Measurements from ENCODE around the gene ZNF212. TPM values are rescaled to one million over a fixed set of nuclear protein-coding genes. Genes with fewer than 3 reads are reported as not detected.

The ZNF212 gene
- total RNA-seq, 4 donors from 2014 or later = 6.7 to 12.5 (median 9.7) TPM

DNA sequence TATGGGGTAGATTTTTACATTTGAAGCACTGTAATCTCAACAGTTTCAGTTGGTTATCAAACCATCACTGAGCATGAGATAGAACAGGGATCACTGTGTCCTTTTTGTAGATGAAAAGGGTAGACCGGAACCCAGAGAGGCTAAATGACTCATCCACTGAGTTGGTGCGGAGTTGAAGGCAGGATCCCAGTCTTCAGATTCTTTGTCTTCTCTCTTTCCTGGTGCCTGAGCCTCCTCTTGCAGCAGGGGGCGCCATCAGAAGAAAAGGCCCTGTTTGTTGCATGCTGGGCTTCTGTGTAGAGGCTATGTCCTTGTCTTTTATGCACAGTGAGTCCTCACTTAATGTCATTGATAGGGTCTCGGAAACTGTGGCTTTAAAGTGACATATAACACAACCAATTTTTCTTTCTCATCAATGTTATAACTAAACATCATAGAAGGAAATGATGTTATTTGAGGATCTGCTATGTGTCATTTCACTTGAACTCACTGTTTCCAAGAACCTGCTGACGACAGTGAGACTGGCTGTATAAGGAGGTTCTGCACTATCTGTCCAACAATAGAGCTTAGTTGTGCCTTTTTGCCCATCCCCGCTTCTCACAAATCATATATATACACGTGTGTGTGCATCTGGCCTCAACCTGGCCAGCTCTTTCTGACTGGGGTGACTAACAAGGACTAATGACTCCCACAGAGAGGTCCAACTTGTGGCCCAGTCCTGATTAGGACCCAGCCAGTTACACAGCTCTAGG, 29.8 kb upstream of the ZNF212 start:
- no peak for DNase-seq
- intact Hi-C loops (cut with DNase I) = no loop called here
- TF ChIP-seq POLR2A (IDR thresholded peaks at IDR 0.05) = no peak
- TF ChIP-seq, protein P1, sequence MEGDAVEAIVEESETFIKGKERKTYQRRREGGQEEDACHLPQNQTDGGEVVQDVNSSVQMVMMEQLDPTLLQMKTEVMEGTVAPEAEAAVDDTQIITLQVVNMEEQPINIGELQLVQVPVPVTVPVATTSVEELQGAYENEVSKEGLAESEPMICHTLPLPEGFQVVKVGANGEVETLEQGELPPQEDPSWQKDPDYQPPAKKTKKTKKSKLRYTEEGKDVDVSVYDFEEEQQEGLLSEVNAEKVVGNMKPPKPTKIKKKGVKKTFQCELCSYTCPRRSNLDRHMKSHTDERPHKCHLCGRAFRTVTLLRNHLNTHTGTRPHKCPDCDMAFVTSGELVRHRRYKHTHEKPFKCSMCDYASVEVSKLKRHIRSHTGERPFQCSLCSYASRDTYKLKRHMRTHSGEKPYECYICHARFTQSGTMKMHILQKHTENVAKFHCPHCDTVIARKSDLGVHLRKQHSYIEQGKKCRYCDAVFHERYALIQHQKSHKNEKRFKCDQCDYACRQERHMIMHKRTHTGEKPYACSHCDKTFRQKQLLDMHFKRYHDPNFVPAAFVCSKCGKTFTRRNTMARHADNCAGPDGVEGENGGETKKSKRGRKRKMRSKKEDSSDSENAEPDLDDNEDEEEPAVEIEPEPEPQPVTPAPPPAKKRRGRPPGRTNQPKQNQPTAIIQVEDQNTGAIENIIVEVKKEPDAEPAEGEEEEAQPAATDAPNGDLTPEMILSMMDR (IDR thresholded peaks at IDR 0.05) = peak in 1 of 6 experiments; percentile 21
- peaks cover 77 to 83% of the 10 kb centered on the region in 2 donors for H3K36me3 ChIP-seq
- no peaks in the 10 kb centered on the region for H3K4me1 ChIP-seq
- 70 to 73% methylated on average over 7 of the region's 7 CpGs for WGBS, 2 donors
- no peaks in the 10 kb centered on the region for H3K27me3 ChIP-seq
- no peak overlapping the region for H3K4me3 ChIP-seq (replicated peaks in 1 of 3)
- H3K27ac ChIP-seq = no peak overlapping the region
- H3K9me3 ChIP-seq = no peaks in the 10 kb centered on the region

DNA sequence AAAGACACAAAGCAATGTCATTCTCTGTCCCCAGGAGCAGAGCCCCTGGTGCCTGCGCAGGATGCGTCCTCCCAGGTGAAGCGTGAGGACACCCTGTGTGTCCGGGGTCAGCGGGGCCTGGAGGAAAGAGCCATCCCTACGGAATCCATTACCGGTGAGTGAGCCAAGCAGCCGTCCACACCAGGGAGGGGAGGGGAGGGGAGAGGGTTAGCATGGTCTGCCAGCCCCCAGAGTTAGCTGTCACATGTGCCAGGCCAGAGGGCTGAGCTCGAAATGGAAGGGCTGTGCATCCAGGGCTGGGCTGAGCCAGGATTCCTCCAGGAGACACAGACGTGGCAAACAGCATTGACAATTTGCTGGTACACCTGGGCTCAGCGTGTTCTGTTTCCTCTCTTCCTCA, 28.9 kb upstream of the ZNF212 start:
- Histone ChIP-seq H3K36me3 (peaks cover 83 to 90% of the 10 kb centered on the region in 2 donors), H3K9me3 (no peaks in the 10 kb centered on the region), H3K4me3 (replicated peaks in 1 of 3) (no peak overlapping the region), H3K4me1 (no peaks in the 10 kb centered on the region), H3K27me3 (no peaks in the 10 kb centered on the region), H3K27ac (no peak overlapping the region)
- 85 to 89% methylated on average over 11 of the region's 11 CpGs for WGBS, 2 donors
- no peak for TF ChIP-seq POLR2A (IDR thresholded peaks at IDR 0.05)
- TF ChIP-seq, protein P1 (IDR thresholded peaks at IDR 0.05) = no peak
- DNase-seq = no peak
- intact Hi-C loops (cut with DNase I) = no loop called here

DNA sequence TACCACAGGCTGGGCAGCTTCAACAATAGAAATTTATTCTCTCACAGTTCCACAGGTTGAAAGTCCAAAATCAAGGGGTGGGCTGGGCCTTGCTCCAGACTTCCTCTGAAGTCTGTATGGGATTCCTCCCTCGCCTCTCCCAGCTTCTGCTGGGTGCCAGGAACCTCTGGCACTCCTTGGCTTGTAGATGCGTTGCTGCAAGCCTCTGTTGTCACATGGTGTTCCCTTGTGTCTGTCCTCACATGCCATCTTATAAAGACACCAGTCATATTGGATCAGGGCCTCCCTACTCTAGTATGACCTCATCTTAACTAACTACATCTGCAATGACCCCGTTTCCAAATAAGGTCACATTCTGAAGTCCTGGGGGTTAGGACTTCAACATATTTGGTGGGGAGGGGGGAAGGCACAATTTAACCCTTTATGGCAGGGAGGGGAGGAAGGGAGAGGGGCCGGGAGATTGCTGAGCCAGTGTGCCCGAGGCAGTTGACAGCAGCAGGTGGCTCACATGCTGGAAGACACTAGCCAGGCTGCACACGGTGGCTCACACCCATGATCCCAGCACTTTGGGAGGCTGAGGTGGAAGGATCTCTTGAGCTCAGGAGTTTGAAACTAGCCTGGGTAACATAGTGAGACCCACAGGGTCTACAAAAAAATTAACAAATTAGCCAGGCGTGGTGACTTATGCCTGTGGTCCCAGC, 25.3 kb upstream of the ZNF212 start:
- H3K27ac ChIP-seq = no peak overlapping the region
- no peaks in the 10 kb centered on the region for H3K4me1 ChIP-seq
- no peaks in the 10 kb centered on the region for H3K27me3 ChIP-seq
- H3K36me3 ChIP-seq = peaks cover 78 to 83% of the 10 kb centered on the region in 2 donors
- DNase-seq = no peak
- no peak for TF ChIP-seq POLR2A (IDR thresholded peaks at IDR 0.05)
- TF ChIP-seq, protein P1 (IDR thresholded peaks at IDR 0.05) = no peak
- H3K9me3 ChIP-seq = no peaks in the 10 kb centered on the region
- intact Hi-C loops (cut with DNase I) = no loop called here
- no peak overlapping the region for H3K4me3 ChIP-seq (replicated peaks in 1 of 3)
- 88 to 89% methylated on average over 7 of the region's 7 CpGs for WGBS, 2 donors

DNA sequence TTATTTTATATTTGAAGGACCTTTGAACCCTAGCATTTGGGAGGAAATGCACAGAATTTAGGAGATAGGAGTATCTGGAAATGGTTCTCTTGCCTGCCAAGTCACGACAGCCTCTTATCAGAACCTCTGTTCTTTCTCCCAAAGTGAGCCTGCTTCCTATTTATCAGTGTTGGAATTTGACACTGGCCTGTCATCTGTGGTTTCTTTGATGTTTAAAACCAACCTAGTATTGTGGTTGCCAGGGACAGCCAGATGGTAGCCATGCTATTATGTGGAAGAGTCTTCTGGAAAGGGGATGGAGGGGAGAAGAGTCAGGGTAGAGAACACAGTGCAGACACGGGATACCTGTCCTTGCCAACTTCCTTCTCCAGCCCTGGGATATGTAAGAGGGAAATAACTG, 23.0 kb upstream of the ZNF212 start:
- WGBS, 2 donors = 89 to 98% methylated on average over 2 of the region's 2 CpGs
- H3K36me3 ChIP-seq = peaks cover 56 to 68% of the 10 kb centered on the region in 2 donors
- no peaks in the 10 kb centered on the region for H3K4me1 ChIP-seq
- H3K9me3 ChIP-seq = no peaks in the 10 kb centered on the region
- intact Hi-C loops (cut with DNase I) = no loop called here
- no peaks in the 10 kb centered on the region for H3K27me3 ChIP-seq
- no peak overlapping the region for H3K27ac ChIP-seq
- no peak for DNase-seq
- TF ChIP-seq, protein P1 (IDR thresholded peaks at IDR 0.05) = no peak
- no peak for TF ChIP-seq POLR2A (IDR thresholded peaks at IDR 0.05)
- no peak overlapping the region for H3K4me3 ChIP-seq (replicated peaks in 1 of 3)

DNA sequence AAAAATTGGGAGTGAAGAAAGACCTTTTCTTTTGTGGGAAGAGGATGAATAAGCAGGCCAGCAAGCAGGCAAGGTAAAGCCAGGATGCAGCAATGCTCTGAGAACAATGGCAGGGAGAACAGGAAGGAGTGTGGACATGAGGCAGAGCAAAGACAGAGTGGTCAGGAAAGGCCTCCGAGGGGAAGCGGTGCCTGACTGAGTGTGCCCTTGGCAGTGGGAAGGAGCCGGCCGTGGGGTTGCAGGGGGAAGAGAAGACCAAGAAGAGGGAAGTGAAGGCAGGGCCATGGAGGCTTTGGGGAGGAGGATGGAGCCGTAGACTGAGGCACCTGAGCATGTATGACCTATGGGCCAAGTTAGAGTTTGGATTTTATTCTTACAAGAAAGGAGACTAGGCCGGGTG, 21.9 kb upstream of the ZNF212 start:
- H3K4me3 ChIP-seq (replicated peaks in 1 of 3) = no peak overlapping the region
- H3K27me3 ChIP-seq = no peaks in the 10 kb centered on the region
- H3K9me3 ChIP-seq = no peaks in the 10 kb centered on the region
- no peak for DNase-seq
- H3K36me3 ChIP-seq = peaks cover 44 to 57% of the 10 kb centered on the region in 2 donors
- 86 to 93% methylated on average over 6 of the region's 6 CpGs for WGBS, 2 donors
- TF ChIP-seq, protein P1 (IDR thresholded peaks at IDR 0.05) = no peak
- no peak overlapping the region for H3K27ac ChIP-seq
- no peaks in the 10 kb centered on the region for H3K4me1 ChIP-seq
- intact Hi-C loops (cut with DNase I) = no loop called here
